Thyroid gland (tissue), 4 donors: ENCODE results near the gene CRTAC1.

Experiments
- CTCF ChIP-seq, 6 experiments: fragments of 200-600 bp in 3 of 6; fragments of 450-650 bp in 3 of 6; sonication (generic) in 3 of 6; IDR thresholded peaks; one replicate each; pipeline ENCODE4 v1.5.1; 2016 to 2019; ENCODE audit warnings: antibody characterized with exemption in 6 of 6, mild to moderate bottlenecking in 2 of 6, inconsistent platforms in 1 of 6, moderate library complexity in 1 of 6
- POLR2A ChIP-seq, 2 donors: fragments of 450-650 bp; IDR thresholded peaks; one replicate each; pipeline ENCODE4 v1.6.1; 2017; ENCODE audit warnings: antibody characterized with exemption in 2 of 2, mild to moderate bottlenecking in 2 of 2, moderate library complexity in 1 of 2

- no peak for TF ChIP-seq CTCF (IDR thresholded peaks at IDR 0.05)
- no peak for TF ChIP-seq POLR2A (IDR thresholded peaks at IDR 0.05)
Observed at GRCh38 chr10:97880109-97880508, 150.3 kb downstream of the CRTAC1 start.
